Measurements from ENCODE around the gene ANKRD28.

Gene ANKRD28

GRCh38 chr3:15664144-15664543 is 133.6 kb downstream of the ANKRD28 start:
- no peak for DNase-seq (ENCODE audit: low read depth)

GRCh38 chr3:15660055-15660935 is 137.5 kb downstream of the ANKRD28 start:
- no peak for DNase-seq (ENCODE audit: low read depth)

GRCh38 chr3:15659254-15659975 is 138.4 kb downstream of the ANKRD28 start:
- no peak for DNase-seq (ENCODE audit: low read depth)

GRCh38 chr3:15657016-15657415 is 140.8 kb downstream of the ANKRD28 start:
- DNase-seq (ENCODE audit: low read depth): no peak

GRCh38 chr3:15656342-15656741 is 141.4 kb downstream of the ANKRD28 start:
- DNase-seq (ENCODE audit: low read depth): no peak

- no peak for DNase-seq (ENCODE audit: low read depth)
Observed at GRCh38 chr3:15654891-15655290, 142.9 kb downstream of the ANKRD28 start.

GRCh38 chr3:15654127-15654526 is 143.7 kb downstream of the ANKRD28 start:
- DNase-seq (ENCODE audit: low read depth): no peak

GRCh38 chr3:15653321-15653720 is 144.5 kb downstream of the ANKRD28 start:
- DNase-seq (ENCODE audit: low read depth): no peak

GRCh38 chr3:15651396-15651795 is 146.4 kb downstream of the ANKRD28 start:
- DNase-seq (ENCODE audit: low read depth): no peak

- DNase-seq (ENCODE audit: low read depth): no peak
Observed at GRCh38 chr3:15649858-15650257, 147.9 kb downstream of the ANKRD28 start.

- DNase-seq (ENCODE audit: low read depth): no peak
Observed at GRCh38 chr3:15649341-15649740, 148.4 kb downstream of the ANKRD28 start.

GRCh38 chr3:15647611-15648167 is 150.1 kb downstream of the ANKRD28 start:
- peak; percentile 20 for DNase-seq (ENCODE audit: low read depth)

GRCh38 chr3:15646851-15647511 is 150.8 kb downstream of the ANKRD28 start:
- no peak for DNase-seq (ENCODE audit: low read depth)

- DNase-seq (ENCODE audit: low read depth): no peak
Observed at GRCh38 chr3:15645740-15646501, 151.9 kb downstream of the ANKRD28 start.

- no peak for DNase-seq (ENCODE audit: low read depth)
Observed at GRCh38 chr3:15645246-15645645, 152.5 kb downstream of the ANKRD28 start.

- DNase-seq (ENCODE audit: low read depth): no peak
Observed at GRCh38 chr3:15638891-15639262, 158.9 kb downstream of the ANKRD28 start.

- no peak for DNase-seq (ENCODE audit: low read depth)
Observed at GRCh38 chr3:15638193-15638890, 159.4 kb downstream of the ANKRD28 start.

GRCh38 chr3:15637131-15637951 is 160.4 kb downstream of the ANKRD28 start:
- DNase-seq (ENCODE audit: low read depth): no peak

- DNase-seq (ENCODE audit: low read depth): no peak
Observed at GRCh38 chr3:15636028-15636709, 161.6 kb downstream of the ANKRD28 start.

All from activated T-helper 1 cell treated with Interleukin-2 at 50 U/mL for 16 hours (primary cell).